Ishikawa (cell line): ENCODE results near the gene NBR1.
A peak's percentile ranks its signal among the peaks of the same experiment; 100 is the strongest.

Source experiments
- CEBPB ChIP-seq: IDR thresholded peaks from 2 replicates; pipeline ENCODE4 v1.6.1; 2012
- CREB1 ChIP-seq: IDR thresholded peaks from 2 replicates; pipeline ENCODE4 v1.6.1; 2012; ENCODE audit warnings: low read depth
- EGR1 ChIP-seq: IDR thresholded peaks from 2 replicates; pipeline ENCODE4 v1.6.1; 2012
- EP300 ChIP-seq: IDR thresholded peaks from 2 replicates; pipeline ENCODE4 v1.6.1; 2012; ENCODE audit warnings: borderline replicate concordance
- FOXM1 ChIP-seq: IDR thresholded peaks from 2 replicates; pipeline ENCODE4 v1.6.1; 2012; ENCODE audit warnings: low read depth, borderline replicate concordance
- NFIC ChIP-seq: IDR thresholded peaks from 2 replicates; pipeline ENCODE4 v1.6.1; 2012
- RAD21 ChIP-seq: IDR thresholded peaks from 2 replicates; pipeline ENCODE4 v1.6.1; 2012; ENCODE audit warnings: low read depth
- TAF1 ChIP-seq: IDR thresholded peaks from 2 replicates; pipeline ENCODE4 v1.6.1; 2012; ENCODE audit warnings: low read depth, mild to moderate bottlenecking
- TCF12 ChIP-seq: IDR thresholded peaks from 2 replicates; pipeline ENCODE4 v1.6.1; 2012; ENCODE audit warnings: low read depth
- TEAD4 ChIP-seq: IDR thresholded peaks from 2 replicates; pipeline ENCODE4 v1.6.1; 2012
- YY1 ChIP-seq: IDR thresholded peaks from 2 replicates; pipeline ENCODE4 v1.6.1; 2012; ENCODE audit warnings: low read depth
- ZBTB7A ChIP-seq: IDR thresholded peaks from 2 replicates; pipeline ENCODE4 v1.6.1; 2012; ENCODE audit warnings: low read depth
- TF ChIP-seq, protein P1 (sequence below): IDR thresholded peaks from 2 replicates; pipeline ENCODE4 v1.6.1; 2012; ENCODE audit warnings: low read depth, mild to moderate bottlenecking
- TF ChIP-seq, protein P2 (sequence below): IDR thresholded peaks from 2 replicates; pipeline ENCODE4 v1.6.1; 2012
- TF ChIP-seq, protein P3 (sequence below): IDR thresholded peaks from 2 replicates; pipeline ENCODE4 v1.6.1; 2012

The NBR1 gene

DNA sequence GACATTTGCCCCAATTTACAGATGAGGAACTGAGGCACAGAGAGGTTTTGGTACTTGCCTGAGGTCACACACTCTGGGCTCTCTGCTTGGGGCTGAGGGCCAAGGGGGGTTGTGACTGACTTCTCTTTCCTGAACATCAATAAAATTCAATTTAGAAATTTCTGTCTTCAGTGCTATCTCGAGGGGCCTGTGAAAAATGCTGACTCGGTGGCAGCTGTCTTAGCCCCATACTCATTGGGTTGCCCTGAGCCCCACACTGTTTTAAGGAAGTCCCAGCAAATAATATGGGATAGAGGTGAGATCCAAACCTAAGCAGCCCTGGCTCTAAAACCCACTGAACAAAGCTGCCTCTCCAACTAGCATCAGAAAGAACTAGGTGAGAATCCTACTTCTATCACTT, 38.9 kb upstream of the NBR1 start:
- TF ChIP-seq TAF1 = no peak
- TF ChIP-seq, protein P1, sequence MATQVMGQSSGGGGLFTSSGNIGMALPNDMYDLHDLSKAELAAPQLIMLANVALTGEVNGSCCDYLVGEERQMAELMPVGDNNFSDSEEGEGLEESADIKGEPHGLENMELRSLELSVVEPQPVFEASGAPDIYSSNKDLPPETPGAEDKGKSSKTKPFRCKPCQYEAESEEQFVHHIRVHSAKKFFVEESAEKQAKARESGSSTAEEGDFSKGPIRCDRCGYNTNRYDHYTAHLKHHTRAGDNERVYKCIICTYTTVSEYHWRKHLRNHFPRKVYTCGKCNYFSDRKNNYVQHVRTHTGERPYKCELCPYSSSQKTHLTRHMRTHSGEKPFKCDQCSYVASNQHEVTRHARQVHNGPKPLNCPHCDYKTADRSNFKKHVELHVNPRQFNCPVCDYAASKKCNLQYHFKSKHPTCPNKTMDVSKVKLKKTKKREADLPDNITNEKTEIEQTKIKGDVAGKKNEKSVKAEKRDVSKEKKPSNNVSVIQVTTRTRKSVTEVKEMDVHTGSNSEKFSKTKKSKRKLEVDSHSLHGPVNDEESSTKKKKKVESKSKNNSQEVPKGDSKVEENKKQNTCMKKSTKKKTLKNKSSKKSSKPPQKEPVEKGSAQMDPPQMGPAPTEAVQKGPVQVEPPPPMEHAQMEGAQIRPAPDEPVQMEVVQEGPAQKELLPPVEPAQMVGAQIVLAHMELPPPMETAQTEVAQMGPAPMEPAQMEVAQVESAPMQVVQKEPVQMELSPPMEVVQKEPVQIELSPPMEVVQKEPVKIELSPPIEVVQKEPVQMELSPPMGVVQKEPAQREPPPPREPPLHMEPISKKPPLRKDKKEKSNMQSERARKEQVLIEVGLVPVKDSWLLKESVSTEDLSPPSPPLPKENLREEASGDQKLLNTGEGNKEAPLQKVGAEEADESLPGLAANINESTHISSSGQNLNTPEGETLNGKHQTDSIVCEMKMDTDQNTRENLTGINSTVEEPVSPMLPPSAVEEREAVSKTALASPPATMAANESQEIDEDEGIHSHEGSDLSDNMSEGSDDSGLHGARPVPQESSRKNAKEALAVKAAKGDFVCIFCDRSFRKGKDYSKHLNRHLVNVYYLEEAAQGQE = no peak
- no peak for TF ChIP-seq RAD21
- TF ChIP-seq ZBTB7A = no peak
- TF ChIP-seq NFIC = no peak
- no peak for TF ChIP-seq EGR1
- TF ChIP-seq, protein P2, sequence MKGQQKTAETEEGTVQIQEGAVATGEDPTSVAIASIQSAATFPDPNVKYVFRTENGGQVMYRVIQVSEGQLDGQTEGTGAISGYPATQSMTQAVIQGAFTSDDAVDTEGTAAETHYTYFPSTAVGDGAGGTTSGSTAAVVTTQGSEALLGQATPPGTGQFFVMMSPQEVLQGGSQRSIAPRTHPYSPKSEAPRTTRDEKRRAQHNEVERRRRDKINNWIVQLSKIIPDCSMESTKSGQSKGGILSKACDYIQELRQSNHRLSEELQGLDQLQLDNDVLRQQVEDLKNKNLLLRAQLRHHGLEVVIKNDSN = no peak
- no peak for TF ChIP-seq CREB1
- no peak for TF ChIP-seq TEAD4
- no peak for TF ChIP-seq YY1
- no peak for TF ChIP-seq CEBPB
- no peak for TF ChIP-seq TCF12
- no peak for TF ChIP-seq FOXM1
- TF ChIP-seq, protein P3, sequence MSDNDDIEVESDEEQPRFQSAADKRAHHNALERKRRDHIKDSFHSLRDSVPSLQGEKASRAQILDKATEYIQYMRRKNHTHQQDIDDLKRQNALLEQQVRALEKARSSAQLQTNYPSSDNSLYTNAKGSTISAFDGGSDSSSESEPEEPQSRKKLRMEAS = no peak
- TF ChIP-seq EP300 = no peak

DNA sequence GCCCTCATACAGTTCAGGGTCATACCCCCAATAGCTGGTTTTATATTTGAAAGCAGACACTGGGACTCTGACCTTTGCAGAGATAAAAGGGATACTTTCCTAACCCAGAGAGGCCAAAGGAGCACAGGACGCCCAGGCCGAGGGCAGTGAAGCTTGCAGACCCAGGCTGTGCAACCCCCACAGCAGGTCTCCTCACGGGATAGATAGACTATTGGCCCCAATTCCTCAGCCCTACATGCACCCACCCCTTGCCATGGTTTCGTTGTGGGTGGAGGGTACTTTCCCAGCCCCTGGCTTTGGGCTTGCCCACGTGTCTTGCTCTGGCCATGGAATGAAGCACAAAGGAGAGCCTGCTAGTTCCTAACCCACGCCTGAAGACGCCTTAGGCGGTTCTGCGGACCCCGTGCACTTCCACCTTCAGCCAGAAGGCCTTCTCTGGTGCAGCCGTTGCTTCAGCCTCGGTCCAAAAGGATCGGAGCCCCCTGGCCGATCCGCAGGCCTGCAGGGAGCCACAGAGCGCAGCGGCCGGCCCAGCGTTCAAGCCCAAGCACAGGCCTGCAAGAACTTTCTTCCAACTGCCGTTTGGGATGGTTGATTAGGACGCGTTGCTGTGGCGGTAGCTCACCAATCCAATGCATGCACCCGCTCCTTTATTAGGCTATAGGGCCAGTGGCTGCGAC, 36.1 kb upstream of the NBR1 start:
- TF ChIP-seq RAD21 (no peak), EP300 (no peak), CREB1 (no peak), ZBTB7A (no peak), TAF1 (no peak), YY1 (no peak), NFIC (no peak), CEBPB (no peak), EGR1 (no peak), TCF12 (no peak), FOXM1 (no peak), TEAD4 (no peak)
- TF ChIP-seq, protein P2 = no peak
- TF ChIP-seq, protein P3 = no peak
- TF ChIP-seq, protein P1 = no peak

DNA sequence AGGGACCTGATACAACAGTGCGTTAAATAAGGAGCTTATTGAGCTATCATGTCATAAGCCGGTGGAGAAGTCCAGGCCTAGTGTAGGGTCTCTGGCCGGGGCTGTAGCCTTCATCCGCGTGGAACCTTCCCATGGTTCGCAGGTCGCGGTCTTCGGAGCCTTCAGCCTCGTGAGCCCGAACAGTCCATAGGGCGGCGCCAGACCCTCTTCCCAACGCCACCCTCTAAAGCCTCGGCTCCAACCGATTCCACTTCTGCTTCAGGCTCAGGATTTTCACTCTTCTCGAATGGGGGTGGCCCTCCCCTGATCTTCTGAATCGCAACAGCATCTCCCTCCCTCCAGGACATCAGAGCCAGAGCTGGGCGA, 35.6 kb upstream of the NBR1 start:
- TF ChIP-seq, protein P1 = no peak
- no peak for TF ChIP-seq CEBPB
- TF ChIP-seq, protein P2 = no peak
- TF ChIP-seq CREB1 = no peak
- TF ChIP-seq EGR1 = no peak
- TF ChIP-seq EP300 = no peak
- TF ChIP-seq, protein P3 = no peak
- TF ChIP-seq NFIC = no peak
- TF ChIP-seq FOXM1 = no peak
- TF ChIP-seq TAF1 = no peak
- no peak for TF ChIP-seq TEAD4
- TF ChIP-seq RAD21 = no peak
- TF ChIP-seq TCF12 = no peak

DNA sequence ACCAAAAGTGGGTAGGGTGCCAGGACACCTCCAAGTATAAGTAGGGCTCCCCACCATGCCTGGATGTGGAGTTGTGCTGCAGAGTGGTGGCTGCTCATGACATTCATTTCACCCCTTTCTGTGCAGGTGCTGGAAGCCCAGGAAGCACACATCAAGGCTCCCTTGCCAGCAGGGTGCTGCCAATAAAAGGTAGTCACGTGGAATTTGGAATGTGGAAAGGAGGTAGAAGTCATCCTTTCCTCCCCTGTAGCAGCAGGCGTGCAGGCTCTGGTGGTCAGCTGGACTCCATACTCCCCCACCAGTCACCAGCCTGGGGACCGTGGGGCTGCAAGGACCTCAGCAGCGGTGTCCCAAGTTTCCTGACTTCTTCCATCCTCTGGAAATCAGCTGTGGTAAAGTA, 32.5 kb upstream of the NBR1 start:
- TF ChIP-seq, protein P2 = peak; percentile 74
- TF ChIP-seq, protein P3 = peak; percentile 46
- TF ChIP-seq TEAD4 = peak; percentile 62; the same call in 1 of the 2 replicates
